Measurements from ENCODE around the gene RASAL2.

- TF ChIP-seq EZH2 (IDR thresholded peaks at IDR 0.05) (no peak), CTCF (IDR thresholded peaks at IDR 0.05) (no peak)
Observed at GRCh38 chr1:178238722-178239510, 145.0 kb downstream of the RASAL2 start.

All from neural progenitor cell (in vitro differentiated cells).